ENCODE data around the gene SUSD4. TPM values are rescaled to one million over a fixed set of nuclear protein-coding genes. Genes with fewer than 3 reads are reported as not detected.

The SUSD4 gene
- total and polyA plus RNA-seq, 2 donors (not counting 3 experiments of a cell fraction or from before 2014, with no cell fraction given): not detected

DNA sequence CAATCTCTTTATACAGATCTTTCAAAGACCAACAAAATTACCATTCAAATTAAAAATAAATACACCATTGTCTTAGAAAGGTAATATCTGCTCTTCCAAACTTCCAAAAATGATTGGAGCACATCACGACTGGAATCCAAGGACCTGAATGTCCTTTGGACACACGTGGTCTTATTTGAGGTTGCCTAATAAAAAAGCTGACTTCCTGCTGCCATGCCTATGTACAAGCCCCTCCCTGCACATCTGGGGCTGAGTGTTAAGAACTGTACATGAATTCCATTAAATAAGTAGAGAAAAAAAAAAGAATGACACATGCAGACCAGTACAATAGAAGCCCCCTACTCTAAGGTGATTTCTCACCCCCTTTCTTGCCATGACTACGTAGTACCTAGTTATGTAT, 73.6 kb downstream of the SUSD4 start:
- dilution Hi-C loops (cut with MboI; ENCODE audit: extremely low pct_ligation_motif_present, low sequenced_read_pairs): no loop called here
- BruUV-seq (replicated peaks): no TSS peak
- no peak for DNase-seq (ENCODE audit: low read depth, low spot score)
- intact Hi-C loops (cut with micrococcal nuclease): no loop called here
- no peak overlapping the region for H3K4me3 ChIP-seq (replicated peaks in 1 of 3; ENCODE audit: insufficient read depth in 1 of 3, low read depth in 1 of 3, low read length in 3 of 3)
- no peaks in the 10 kb centered on the region for H3K4me1 ChIP-seq (ENCODE audit: control insufficient read depth, extremely low read depth, insufficient read depth, low read length)
- H2AFZ ChIP-seq (ENCODE audit: low read depth, low read length): no peak overlapping the region
- H3K27ac ChIP-seq (ENCODE audit: insufficient read depth, low read depth, low read length): no peak overlapping the region
- no peak overlapping the region for H3K4me2 ChIP-seq (ENCODE audit: insufficient read depth, low read length)
- TF ChIP-seq FOS (IDR thresholded peaks at IDR 0.05; ENCODE audit: borderline replicate concordance, insufficient read depth, low read length) (no peak), JUN (IDR thresholded peaks at IDR 0.05; ENCODE audit: borderline replicate concordance, insufficient read depth, insufficient read length, low read depth) (no peak), EZH2 (IDR thresholded peaks at IDR 0.05; ENCODE audit: borderline replicate concordance, low read depth, low read length, severe bottlenecking) (no peak), MYC (IDR thresholded peaks at IDR 0.05; ENCODE audit: low read depth, low read length) (no peak), GATA2 (IDR thresholded peaks at IDR 0.05; ENCODE audit: insufficient read depth, insufficient read length, low read depth, low read length) (no peak), POLR2AphosphoS5 (IDR thresholded peaks at IDR 0.05; ENCODE audit: insufficient read depth, low read depth, low read length) (no peak), POLR2A (IDR thresholded peaks at IDR 0.05; ENCODE audit: low read depth, low read length) (no peak), CTCF (IDR thresholded peaks at IDR 0.05; ENCODE audit: extremely low read depth in 1 of 2, insufficient read depth in 1 of 2, low read depth in 1 of 2, low read length in 2 of 2) (no peak)
- TF ChIP-seq, protein P1, sequence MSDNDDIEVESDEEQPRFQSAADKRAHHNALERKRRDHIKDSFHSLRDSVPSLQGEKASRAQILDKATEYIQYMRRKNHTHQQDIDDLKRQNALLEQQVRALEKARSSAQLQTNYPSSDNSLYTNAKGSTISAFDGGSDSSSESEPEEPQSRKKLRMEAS (IDR thresholded peaks at IDR 0.05; ENCODE audit: insufficient read depth, insufficient read length): no peak
- no peaks in the 10 kb centered on the region for H4K20me1 ChIP-seq (replicated peaks; ENCODE audit: control insufficient read depth, extremely low read depth, insufficient read depth, low read length)
- no peaks in the 10 kb centered on the region for H3K9me1 ChIP-seq (replicated peaks; ENCODE audit: control insufficient read depth, extremely low read depth, insufficient read depth, low read length)
- H3K27me3 ChIP-seq (ENCODE audit: control insufficient read depth in 2 of 2, insufficient read depth in 2 of 2, low read length in 2 of 2): no peaks in the 10 kb centered on the region
- POLR2A ChIA-PET: no interaction called here
- H3K79me2 ChIP-seq (ENCODE audit: control insufficient read depth, insufficient read depth, low read length): no peaks in the 10 kb centered on the region
- CTCF ChIA-PET: no interaction called here
- H3K9ac ChIP-seq (replicated peaks; ENCODE audit: extremely low read depth, insufficient read depth, low read length): no peak overlapping the region
- FAIRE-seq: no peak
- no peaks in the 10 kb centered on the region for H3K36me3 ChIP-seq (ENCODE audit: control insufficient read depth in 2 of 2, extremely low read depth in 1 of 2, insufficient read depth in 2 of 2, low read length in 2 of 2)
- no peaks in the 10 kb centered on the region for H3K9me3 ChIP-seq (replicated peaks; ENCODE audit: control insufficient read depth, insufficient read depth, low read length)
